ENCODE data around the gene PIWIL4.

DNA sequence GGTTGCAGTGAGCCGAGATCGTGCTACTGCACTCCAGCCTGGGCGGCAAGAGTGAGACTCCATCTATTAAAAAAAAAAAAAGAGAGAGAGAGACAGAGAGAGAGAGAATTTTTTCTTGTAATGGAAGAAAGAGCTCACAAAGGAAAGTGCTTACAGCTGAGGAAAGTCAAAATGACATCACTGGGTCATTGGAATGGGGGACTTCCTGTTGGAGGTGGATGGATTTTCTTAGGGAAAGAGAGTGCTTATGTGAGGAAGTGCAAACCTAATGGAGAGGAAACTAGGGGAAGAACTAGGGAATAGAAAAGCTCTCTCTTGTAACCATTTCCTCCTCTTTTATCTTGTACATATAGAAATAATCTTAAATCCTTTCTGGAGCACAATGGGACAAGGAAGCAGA is 6.3 kb upstream of the PIWIL4 start:
- TF ChIP-seq, protein P1, sequence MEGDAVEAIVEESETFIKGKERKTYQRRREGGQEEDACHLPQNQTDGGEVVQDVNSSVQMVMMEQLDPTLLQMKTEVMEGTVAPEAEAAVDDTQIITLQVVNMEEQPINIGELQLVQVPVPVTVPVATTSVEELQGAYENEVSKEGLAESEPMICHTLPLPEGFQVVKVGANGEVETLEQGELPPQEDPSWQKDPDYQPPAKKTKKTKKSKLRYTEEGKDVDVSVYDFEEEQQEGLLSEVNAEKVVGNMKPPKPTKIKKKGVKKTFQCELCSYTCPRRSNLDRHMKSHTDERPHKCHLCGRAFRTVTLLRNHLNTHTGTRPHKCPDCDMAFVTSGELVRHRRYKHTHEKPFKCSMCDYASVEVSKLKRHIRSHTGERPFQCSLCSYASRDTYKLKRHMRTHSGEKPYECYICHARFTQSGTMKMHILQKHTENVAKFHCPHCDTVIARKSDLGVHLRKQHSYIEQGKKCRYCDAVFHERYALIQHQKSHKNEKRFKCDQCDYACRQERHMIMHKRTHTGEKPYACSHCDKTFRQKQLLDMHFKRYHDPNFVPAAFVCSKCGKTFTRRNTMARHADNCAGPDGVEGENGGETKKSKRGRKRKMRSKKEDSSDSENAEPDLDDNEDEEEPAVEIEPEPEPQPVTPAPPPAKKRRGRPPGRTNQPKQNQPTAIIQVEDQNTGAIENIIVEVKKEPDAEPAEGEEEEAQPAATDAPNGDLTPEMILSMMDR (IDR thresholded peaks at IDR 0.05): no peak
- no peak for TF ChIP-seq ZFX (IDR thresholded peaks at IDR 0.05; ENCODE audit: borderline replicate concordance)
